Effector memory CD8-positive, alpha-beta T cell (primary cell): ENCODE measurements around the gene ATP2B2.

Source experiments
- ATAC-seq: fragments of 150-1000 bp; cut with Tn5 transposase; replicated peaks from 2 replicates; pipeline ENCODE4 v1.10.0; 2021; ENCODE audit warnings: mild to moderate bottlenecking, moderate library complexity
- DNase-seq, 3 experiments: peaks; one replicate each; pipeline ENCODE4 v3.0.0; 2021
- H3K27ac Mint-ChIP-seq, 2 donors: one replicate each; pipeline ENCODE4 v1.8.0; 2022; ENCODE audit warnings: mild to moderate bottlenecking in 2 of 2, mixed read lengths in 2 of 2, moderate library complexity in 2 of 2
- H3K27me3 Mint-ChIP-seq, 2 donors: one replicate each; pipeline ENCODE4 v1.8.0; 2022; ENCODE audit warnings: mixed read lengths in 2 of 2
- H3K36me3 Mint-ChIP-seq: one replicate; pipeline ENCODE4 v1.8.0; 2022; ENCODE audit warnings: mild to moderate bottlenecking, moderate library complexity, mixed read lengths; ENCODE audit not compliant: insufficient read depth
- H3K4me1 Mint-ChIP-seq, 2 donors: one replicate each; pipeline ENCODE4 v1.8.0; 2022; ENCODE audit warnings: low read depth in 2 of 2, mixed read lengths in 2 of 2
- H3K4me3 Mint-ChIP-seq, 2 donors: one replicate each; pipeline ENCODE4 v1.8.0; 2022; ENCODE audit warnings: mild to moderate bottlenecking in 2 of 2, mixed read lengths in 2 of 2, moderate library complexity in 2 of 2
- H3K9me3 Mint-ChIP-seq, 2 donors: one replicate each; pipeline ENCODE4 v1.8.0; 2022; ENCODE audit warnings: mixed read lengths in 2 of 2

Gene ATP2B2

GRCh38 chr3:10317961-10318350 lies 187.4 kb downstream of the ATP2B2 start:
- ATAC-seq (no peak), DNase-seq (no peak)
- H3K9me3 Mint-ChIP-seq = no peaks in the 10 kb centered on the region
- peaks cover 14 to 29% of the 10 kb centered on the region in 2 donors for H3K4me1 Mint-ChIP-seq
- peaks cover 33% of the 10 kb centered on the region for H3K36me3 Mint-ChIP-seq
- no peak overlapping the region for H3K27ac Mint-ChIP-seq
- H3K27me3 Mint-ChIP-seq = no peaks in the 10 kb centered on the region
- peak overlapping the region; percentile 14 to 22 for H3K4me3 Mint-ChIP-seq

GRCh38 chr3:10317311-10317960 lies 187.9 kb downstream of the ATP2B2 start:
- no peak for DNase-seq
- H3K27ac Mint-ChIP-seq = no peak overlapping the region
- H3K36me3 Mint-ChIP-seq = peaks cover 35% of the 10 kb centered on the region
- H3K27me3 Mint-ChIP-seq = no peaks in the 10 kb centered on the region
- ATAC-seq = no peak
- H3K4me1 Mint-ChIP-seq = peaks cover 14 to 29% of the 10 kb centered on the region in 2 donors
- no peak overlapping the region for H3K4me3 Mint-ChIP-seq
- no peaks in the 10 kb centered on the region for H3K9me3 Mint-ChIP-seq

DNA sequence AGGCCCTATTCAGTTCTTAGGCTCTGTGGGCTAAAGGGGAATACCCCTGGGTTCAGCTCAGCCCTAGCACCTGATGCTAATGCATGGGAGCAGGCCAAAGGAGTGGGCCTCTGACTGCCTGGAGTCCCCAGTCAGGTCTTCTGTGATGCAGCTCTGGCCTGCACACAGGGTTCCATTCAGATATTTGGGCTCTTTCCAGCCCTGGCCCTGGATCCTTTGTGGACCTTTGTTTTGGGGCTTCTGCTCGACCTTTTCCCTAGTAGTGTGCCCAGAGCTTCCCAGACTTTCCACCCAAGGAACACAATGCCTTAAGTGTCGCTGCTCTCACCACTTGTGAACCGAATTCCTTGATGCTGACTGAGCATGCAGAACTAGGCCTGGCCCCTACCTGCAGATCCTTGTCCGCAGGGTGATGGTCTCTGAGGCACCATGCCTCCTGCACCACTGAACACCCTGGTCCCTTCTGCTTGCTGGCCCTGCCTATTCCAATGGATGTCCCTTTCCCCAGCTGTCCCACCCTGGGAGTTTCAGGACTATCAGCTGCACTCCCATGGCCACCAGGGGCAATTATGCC lies 189.5 kb downstream of the ATP2B2 start:
- DNase-seq = no peak

GRCh38 chr3:10315101-10315500 lies 190.3 kb downstream of the ATP2B2 start:
- H3K36me3 Mint-ChIP-seq = peaks cover 39% of the 10 kb centered on the region
- no peak overlapping the region for H3K4me3 Mint-ChIP-seq
- no peaks in the 10 kb centered on the region for H3K27me3 Mint-ChIP-seq
- no peak for ATAC-seq
- no peak for DNase-seq
- peaks cover 16 to 18% of the 10 kb centered on the region in 2 donors for H3K4me1 Mint-ChIP-seq
- peak overlapping the region in 1 of 2 donors; percentile 59 for H3K27ac Mint-ChIP-seq
- H3K9me3 Mint-ChIP-seq = no peaks in the 10 kb centered on the region

More for the DNA sequence above, 189.5 kb downstream of the ATP2B2 start:
- ATAC-seq = no peak
- H3K36me3 Mint-ChIP-seq = peaks cover 42% of the 10 kb centered on the region
- peaks cover 16 to 22% of the 10 kb centered on the region in 2 donors for H3K4me1 Mint-ChIP-seq
- peak overlapping the region in 1 of 2 donors; percentile 59 for H3K27ac Mint-ChIP-seq
- no peaks in the 10 kb centered on the region for H3K27me3 Mint-ChIP-seq
- H3K9me3 Mint-ChIP-seq = no peaks in the 10 kb centered on the region
- H3K4me3 Mint-ChIP-seq = no peak overlapping the region

GRCh38 chr3:10312861-10313260 lies 192.5 kb downstream of the ATP2B2 start:
- Mint-ChIP-seq H3K27me3 (no peaks in the 10 kb centered on the region), H3K4me3 (no peak overlapping the region), H3K27ac (peak overlapping the region; percentile 32 to 74), H3K9me3 (no peaks in the 10 kb centered on the region), H3K4me1 (peaks cover under 1 to 8% of the 10 kb centered on the region in 2 donors), H3K36me3 (peaks cover 53% of the 10 kb centered on the region)
- DNase-seq = no peak
- no peak for ATAC-seq

GRCh38 chr3:10312391-10312790 lies 193.0 kb downstream of the ATP2B2 start:
- ATAC-seq (no peak), DNase-seq (no peak)
- peak overlapping the region in 1 of 2 donors; percentile 32 for H3K27ac Mint-ChIP-seq
- H3K27me3 Mint-ChIP-seq = no peaks in the 10 kb centered on the region
- H3K4me1 Mint-ChIP-seq = peaks cover 0 to 8% of the 10 kb centered on the region in 2 donors
- no peaks in the 10 kb centered on the region for H3K9me3 Mint-ChIP-seq
- H3K4me3 Mint-ChIP-seq = no peak overlapping the region
- peaks cover 58% of the 10 kb centered on the region for H3K36me3 Mint-ChIP-seq

DNA sequence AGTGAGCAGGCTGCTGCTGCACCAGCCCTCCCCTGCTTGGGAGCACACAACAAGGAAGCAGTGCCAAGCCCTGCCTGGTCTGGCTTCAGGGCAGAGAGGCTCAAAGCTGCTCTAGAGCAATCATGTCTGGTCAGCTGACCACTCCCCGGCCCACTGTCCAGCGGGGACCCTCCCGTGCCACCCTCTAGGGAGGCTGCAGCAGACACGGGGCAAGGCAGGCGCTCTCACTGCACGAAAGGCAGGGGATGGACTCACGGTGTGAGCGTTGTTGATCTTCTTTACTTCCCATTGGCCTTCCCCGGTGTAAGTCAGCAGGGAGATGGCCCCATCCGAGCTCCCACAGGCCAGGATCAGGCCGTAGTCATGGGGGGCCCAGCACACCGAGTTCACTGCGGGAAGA lies 193.7 kb downstream of the ATP2B2 start:
- H3K27ac Mint-ChIP-seq = peak overlapping the region in 1 of 2 donors; percentile 32
- no peak overlapping the region for H3K4me3 Mint-ChIP-seq
- ATAC-seq = no peak
- no peak for DNase-seq
- peaks cover 0 to 8% of the 10 kb centered on the region in 2 donors for H3K4me1 Mint-ChIP-seq
- no peaks in the 10 kb centered on the region for H3K27me3 Mint-ChIP-seq
- H3K9me3 Mint-ChIP-seq = no peaks in the 10 kb centered on the region
- peaks cover 60% of the 10 kb centered on the region for H3K36me3 Mint-ChIP-seq

DNA sequence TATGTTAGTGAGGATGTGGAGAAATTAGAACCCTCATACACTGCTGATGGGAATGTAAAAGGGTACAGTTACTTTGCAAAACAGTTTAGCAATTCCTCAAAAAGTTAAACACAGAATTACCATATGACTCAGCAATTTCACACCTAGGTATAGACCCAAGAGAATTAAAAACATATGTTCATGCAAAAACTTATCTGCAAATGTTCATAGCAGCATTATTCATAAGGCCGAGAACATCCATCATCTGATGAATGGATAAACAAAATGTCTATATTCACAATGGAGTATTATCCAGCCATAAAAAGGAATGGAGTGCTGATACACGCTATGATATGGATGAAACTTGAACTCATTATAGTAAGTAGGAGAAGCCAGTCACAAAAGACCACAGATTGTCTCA lies 194.8 kb downstream of the ATP2B2 start:
- Mint-ChIP-seq H3K9me3 (no peaks in the 10 kb centered on the region), H3K27ac (no peak overlapping the region), H3K4me1 (peaks cover 0 to 10% of the 10 kb centered on the region in 2 donors), H3K27me3 (no peaks in the 10 kb centered on the region), H3K4me3 (no peak overlapping the region), H3K36me3 (peaks cover 68% of the 10 kb centered on the region)
- no peak for ATAC-seq
- DNase-seq = no peak

DNA sequence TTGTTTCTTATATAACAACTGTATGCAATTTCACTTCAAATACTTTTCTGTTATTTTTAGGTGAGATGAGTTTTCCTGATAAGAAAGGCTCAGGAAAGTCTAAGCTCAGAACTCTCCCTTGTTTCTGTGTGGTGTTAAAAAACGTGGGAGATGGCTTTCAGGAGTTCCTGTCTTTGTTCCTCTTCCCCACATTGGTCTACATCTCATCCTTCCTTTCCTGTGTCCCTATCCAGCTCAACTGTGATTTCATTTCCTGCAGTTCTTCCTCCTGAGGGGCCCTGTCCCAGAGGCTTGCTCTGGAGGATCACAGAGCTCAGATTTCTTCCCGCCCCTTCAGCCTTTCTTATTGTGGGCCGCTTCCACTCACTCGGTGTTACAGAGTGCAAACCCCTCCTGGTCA lies 195.7 kb downstream of the ATP2B2 start:
- H3K27ac Mint-ChIP-seq = peak overlapping the region; percentile 21 to 42
- ATAC-seq (no peak), DNase-seq (no peak)
- H3K4me3 Mint-ChIP-seq = no peak overlapping the region
- H3K9me3 Mint-ChIP-seq = no peaks in the 10 kb centered on the region
- peaks cover 0 to 10% of the 10 kb centered on the region in 2 donors for H3K4me1 Mint-ChIP-seq
- H3K36me3 Mint-ChIP-seq = peaks cover 74% of the 10 kb centered on the region
- H3K27me3 Mint-ChIP-seq = no peaks in the 10 kb centered on the region

- Mint-ChIP-seq H3K4me1 (peaks cover 0 to 10% of the 10 kb centered on the region in 2 donors), H3K9me3 (no peaks in the 10 kb centered on the region), H3K27ac (peak overlapping the region in 1 of 2 donors; percentile 74), H3K4me3 (no peak overlapping the region), H3K36me3 (peaks cover 74% of the 10 kb centered on the region), H3K27me3 (no peaks in the 10 kb centered on the region)
- no peak for DNase-seq
- no peak for ATAC-seq
Observed at GRCh38 chr3:10308678-10309077, 196.7 kb downstream of the ATP2B2 start.

DNA sequence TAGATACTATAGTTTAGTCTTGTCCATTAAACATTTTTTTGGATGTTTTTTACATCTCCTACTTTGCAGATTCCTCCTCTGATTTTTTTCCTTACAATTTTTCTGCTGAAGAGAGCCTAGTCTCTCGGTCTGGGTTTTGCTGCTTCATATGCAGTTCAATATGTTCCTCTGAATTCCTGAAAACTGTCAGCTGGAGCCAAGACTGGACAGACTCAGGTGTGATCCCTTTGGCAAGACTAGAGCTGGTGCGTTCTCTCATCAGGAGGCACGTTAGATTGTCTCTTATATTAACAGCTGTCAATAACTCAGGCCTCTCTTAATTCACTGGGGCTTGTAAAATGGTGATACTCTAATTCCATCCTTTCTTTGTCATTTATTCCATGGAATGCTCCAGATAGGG lies 199.2 kb downstream of the ATP2B2 start:
- H3K4me3 Mint-ChIP-seq = no peak overlapping the region
- no peaks in the 10 kb centered on the region for H3K27me3 Mint-ChIP-seq
- H3K36me3 Mint-ChIP-seq = peaks cover 80% of the 10 kb centered on the region
- H3K4me1 Mint-ChIP-seq = peaks cover 0 to 4% of the 10 kb centered on the region in 2 donors
- no peaks in the 10 kb centered on the region for H3K9me3 Mint-ChIP-seq
- H3K27ac Mint-ChIP-seq = peak overlapping the region in 1 of 2 donors; percentile 0
- no peak for DNase-seq
- ATAC-seq = no peak

- H3K4me1 Mint-ChIP-seq = peaks cover 0 to 4% of the 10 kb centered on the region in 2 donors
- H3K9me3 Mint-ChIP-seq = no peaks in the 10 kb centered on the region
- DNase-seq (no peak), ATAC-seq (no peak)
- no peak overlapping the region for H3K4me3 Mint-ChIP-seq
- peaks cover 80% of the 10 kb centered on the region for H3K36me3 Mint-ChIP-seq
- H3K27me3 Mint-ChIP-seq = no peaks in the 10 kb centered on the region
- peak overlapping the region in 1 of 2 donors; percentile 0 for H3K27ac Mint-ChIP-seq
Observed at GRCh38 chr3:10305331-10305902, 200.0 kb downstream of the ATP2B2 start.

DNA sequence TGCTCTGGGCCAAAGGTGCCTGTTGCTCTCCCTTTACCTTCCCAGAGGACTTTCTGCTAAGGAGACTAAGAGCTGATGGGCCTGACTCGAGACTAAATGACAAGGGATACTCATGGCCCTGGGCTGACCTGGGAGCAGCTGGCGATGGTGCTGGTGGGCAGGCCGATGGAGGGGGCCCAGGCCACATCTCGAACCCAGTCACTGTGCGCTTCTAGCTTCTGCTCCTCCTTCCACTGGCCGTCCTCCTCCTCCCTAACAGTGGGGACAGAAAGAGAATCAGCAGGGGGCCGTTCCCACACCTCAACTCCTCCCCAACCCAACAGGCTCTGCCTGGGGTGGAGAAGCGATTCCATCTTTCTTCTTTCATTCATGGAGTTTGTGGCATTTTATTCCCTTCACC lies 200.5 kb downstream of the ATP2B2 start:
- peaks cover 0 to 4% of the 10 kb centered on the region in 2 donors for H3K4me1 Mint-ChIP-seq
- H3K27ac Mint-ChIP-seq = peak overlapping the region in 1 of 2 donors; percentile 28
- H3K36me3 Mint-ChIP-seq = peaks cover 79% of the 10 kb centered on the region
- ATAC-seq = no peak
- H3K27me3 Mint-ChIP-seq = no peaks in the 10 kb centered on the region
- H3K4me3 Mint-ChIP-seq = no peak overlapping the region
- H3K9me3 Mint-ChIP-seq = no peaks in the 10 kb centered on the region
- DNase-seq = no peak

GRCh38 chr3:10303785-10304184 lies 201.6 kb downstream of the ATP2B2 start:
- Mint-ChIP-seq H3K4me1 (peaks cover 7 to 11% of the 10 kb centered on the region in 2 donors), H3K27ac (peak overlapping the region in 1 of 2 donors; percentile 58), H3K36me3 (peaks cover 74% of the 10 kb centered on the region), H3K27me3 (no peaks in the 10 kb centered on the region), H3K4me3 (no peak overlapping the region), H3K9me3 (no peaks in the 10 kb centered on the region)
- DNase-seq (no peak), ATAC-seq (no peak)
